SHP77 treated with DMSO at 0.1 percent for 48 hours (cell line): ENCODE results near the gene PDCD1.

Experiments used
- DNase-seq: peaks from one replicate; lab custom pipeline; 2025; lab: John Stamatoyannopoulos, UW

The PDCD1 gene

DNA sequence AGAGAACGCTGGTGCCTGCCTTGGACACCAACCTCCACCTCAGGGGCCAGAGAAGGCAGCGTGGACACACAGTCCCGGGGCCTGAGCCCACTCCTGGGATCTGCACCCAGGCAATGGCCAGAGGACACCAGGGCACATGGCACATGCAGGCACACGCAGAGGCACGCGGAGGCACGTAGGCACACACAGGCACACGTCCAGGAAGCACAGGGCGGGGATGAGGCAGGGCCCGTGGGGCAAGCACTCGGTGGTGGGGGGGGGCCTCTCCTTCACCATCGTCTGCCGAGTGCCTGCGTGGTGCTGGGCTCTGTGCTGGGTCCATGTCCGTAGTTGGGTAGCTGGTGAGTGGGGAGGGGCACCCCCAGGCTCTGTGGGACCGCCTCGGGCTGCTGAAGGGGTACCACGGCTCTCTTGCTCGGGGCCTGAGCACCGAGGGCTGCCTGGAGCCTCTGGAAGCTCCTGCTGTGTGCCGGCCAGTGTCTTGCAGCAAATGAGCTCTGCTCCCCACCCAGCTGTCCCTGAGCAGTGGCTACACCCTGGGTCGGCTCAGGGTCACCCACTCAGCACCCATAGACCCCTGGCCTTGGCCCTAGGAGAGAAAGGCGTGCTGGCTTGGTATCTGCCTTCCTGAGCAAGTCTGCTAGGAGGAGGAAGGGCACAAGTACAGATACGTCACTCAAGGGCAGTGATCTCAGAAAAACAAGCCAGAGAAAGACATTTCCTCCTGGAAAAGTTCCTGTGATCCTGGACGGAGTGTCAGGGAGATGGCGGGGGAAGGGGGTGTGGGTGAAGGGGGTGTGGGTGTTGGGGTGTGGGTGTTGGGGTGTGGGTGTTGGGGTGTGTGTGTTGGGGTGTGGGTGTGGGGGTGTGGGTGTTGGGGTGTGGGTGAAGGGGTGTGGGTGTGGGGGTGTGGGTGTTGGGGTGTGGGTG is 37.3 kb upstream of the PDCD1 start:
- DNase-seq, result no peak

DNA sequence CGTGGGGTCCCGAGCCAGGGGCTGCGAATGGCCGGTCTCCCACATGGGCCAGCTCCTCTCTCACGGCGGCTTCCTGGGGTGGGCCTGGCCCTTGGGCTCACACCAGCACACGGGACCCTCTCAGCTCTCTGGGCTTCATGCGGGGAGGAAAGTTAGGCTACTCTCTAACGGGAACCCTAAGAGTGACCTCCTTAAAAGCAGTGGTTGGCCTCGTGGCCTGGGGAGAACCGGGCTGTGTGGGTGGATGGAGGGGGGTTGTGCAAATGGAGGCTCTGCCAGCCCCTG is 36.7 kb upstream of the PDCD1 start:
- DNase-seq, result no peak

DNA sequence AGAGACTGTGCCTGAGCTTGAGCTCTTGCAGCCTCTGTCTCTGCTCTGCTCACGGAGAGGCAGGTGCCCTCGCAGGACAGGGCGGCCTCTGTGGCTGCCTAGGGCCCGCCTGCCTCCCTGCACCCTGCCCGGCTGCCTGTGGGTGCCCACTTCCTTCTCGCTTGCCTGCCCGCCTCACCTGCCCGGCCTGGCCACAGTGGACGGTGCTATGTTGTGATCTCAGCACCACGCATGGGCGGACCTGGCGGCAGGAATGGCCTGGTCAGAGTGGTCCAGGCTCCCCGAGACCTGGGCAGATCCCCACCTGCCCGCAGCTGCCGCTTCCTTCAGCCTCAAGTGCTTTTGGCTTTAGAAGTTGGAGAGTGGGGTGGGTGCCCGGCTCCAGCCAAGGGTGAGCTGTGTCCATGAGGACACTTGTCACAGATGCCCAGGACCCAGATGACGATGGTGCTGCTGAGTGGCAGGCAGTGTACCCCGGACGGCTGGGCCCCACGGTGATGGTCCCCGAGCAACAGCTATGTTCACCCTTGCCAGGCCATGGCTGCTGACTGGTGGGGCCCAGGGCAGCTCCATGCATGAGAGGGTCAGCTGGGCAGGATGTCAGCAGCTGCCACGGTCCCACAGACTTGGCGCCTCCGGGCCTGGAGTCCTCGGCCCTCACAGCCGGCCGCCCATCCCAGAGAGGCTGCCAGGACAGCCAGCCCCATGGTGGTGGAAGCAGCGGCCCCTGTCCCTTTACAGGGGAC is 36.2 kb upstream of the PDCD1 start:
- DNase-seq, result no peak

GRCh38 chr2:241894056-241894641 is 35.5 kb upstream of the PDCD1 start:
- DNase-seq, result no peak

DNA sequence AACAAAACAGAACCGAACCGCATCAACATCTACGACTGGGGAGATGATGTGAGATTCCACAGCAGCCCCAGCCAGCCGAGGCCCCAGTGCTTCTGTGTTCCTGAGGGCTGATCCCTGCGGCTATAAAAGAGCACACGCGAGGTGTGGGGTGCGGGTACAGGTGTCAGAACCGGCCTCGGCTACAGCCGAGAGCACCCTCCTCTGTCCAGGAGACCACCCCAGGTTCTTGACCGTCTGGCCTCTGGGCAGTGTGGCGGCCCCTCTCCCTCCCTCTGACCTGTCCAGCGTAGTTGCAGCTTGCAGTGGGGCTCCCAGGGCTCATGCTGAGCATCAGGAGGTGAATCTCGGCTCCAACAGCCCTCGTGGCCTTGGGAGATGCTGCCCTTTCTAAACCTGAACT is 34.6 kb upstream of the PDCD1 start:
- DNase-seq, result no peak

GRCh38 chr2:241892299-241893137 is 33.8 kb upstream of the PDCD1 start:
- no peak for DNase-seq

- no peak for DNase-seq
Measured at GRCh38 chr2:241891988-241892298, 33.2 kb upstream of the PDCD1 start.

- DNase-seq, result peak; percentile 53
Measured at GRCh38 chr2:241891315-241891987, 32.8 kb upstream of the PDCD1 start.

DNA sequence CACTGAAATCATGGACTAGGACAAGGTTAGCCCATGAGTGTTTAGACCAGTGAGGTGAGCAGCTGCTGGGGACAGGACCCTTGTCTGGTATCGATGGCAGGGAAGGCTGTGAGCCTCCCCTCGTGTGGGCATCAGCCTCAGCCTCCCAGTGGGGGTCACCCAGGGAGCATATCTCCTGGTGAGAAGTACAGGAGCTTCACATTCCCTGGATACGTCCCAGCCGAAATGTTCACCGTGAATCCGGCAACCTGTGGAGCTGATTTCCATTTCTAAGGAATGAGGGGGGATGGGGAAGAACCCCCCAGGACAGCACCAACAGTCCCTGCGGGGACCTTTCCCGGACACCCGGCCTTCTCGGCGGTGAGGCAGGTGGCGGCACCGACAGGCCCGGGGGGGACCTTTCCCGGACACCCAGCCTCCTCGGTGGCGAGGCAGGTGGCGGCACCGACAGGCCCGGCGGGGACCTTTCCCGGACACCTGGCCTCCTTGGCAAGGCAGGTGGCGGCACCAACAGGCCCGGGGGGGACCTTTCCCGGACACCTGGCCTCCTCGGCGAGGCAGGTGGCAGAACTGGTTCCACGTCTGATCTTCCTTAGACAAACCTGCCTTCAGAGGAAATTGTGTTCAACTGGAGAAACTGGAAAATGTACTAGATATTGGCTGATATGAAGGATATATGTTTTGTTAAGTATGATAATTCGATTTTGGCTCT is 32.0 kb upstream of the PDCD1 start:
- peak; percentile 53 for DNase-seq

- DNase-seq, result no peak
Measured at GRCh38 chr2:241888641-241889040, 29.9 kb upstream of the PDCD1 start.

- DNase-seq, result no peak
Measured at GRCh38 chr2:241887806-241888522, 29.3 kb upstream of the PDCD1 start.

DNA sequence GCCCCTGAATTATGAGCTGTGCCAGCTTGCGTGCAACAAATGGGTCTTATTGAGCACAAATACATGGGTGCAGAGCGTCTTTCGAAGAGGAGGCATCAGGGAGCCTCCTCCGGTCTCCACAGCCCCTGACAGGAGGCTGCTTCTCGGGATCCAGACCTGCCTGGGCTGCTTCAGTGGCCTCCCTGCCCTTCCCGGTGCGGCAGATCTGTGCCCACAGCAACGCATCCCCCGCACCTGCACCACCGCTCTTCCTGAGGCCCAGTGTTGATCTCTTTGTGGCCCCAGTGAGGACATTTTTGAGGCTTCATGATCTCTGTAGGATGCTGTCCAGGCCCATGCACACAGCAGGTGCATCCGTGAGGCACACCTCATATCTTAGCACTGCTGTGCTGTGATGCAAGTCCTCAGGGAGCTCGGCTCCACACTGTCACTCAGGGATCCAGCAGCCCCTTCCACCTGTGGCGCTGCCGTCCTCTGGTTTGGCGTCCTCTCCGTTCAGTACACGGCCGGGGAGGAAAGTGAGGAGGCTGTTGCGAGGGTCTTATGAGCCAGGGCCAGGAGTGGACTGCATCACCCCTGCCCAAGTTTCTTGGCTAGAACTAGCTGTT is 28.2 kb upstream of the PDCD1 start:
- no peak for DNase-seq

- DNase-seq, result no peak
Measured at GRCh38 chr2:241885946-241886643, 27.4 kb upstream of the PDCD1 start.

DNA sequence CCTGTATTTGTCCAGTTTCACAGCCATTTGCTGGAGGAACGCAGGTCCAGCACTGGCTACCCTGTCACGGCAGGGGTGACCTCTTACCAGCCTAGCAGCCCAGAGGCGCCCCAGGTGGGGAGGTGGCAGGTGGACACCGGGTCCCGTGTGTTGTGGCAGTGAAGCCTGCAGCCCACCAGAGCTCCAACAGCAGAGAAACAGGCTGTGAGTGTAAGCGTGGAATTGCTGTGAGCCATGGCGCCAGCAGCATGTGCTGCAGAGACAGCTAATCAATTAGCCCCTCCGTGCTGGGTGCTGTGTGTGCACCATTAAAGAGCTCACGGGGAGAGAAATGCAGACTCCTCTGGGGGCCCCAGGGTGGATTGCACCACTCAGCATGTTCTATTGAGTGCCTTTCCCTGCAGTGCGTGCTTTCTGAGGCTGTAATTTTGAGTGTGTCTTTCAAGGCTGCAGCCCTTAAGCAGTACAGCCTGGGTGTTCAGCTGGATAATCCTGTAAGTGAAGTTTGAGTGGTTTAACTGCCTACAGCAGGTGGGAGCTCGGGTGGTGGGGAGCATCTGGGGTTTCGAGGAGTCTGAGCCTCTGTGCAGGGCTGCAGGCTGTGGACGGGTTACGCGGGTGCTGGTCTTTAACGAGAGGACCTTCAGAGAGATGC is 26.7 kb upstream of the PDCD1 start:
- DNase-seq, result no peak

DNA sequence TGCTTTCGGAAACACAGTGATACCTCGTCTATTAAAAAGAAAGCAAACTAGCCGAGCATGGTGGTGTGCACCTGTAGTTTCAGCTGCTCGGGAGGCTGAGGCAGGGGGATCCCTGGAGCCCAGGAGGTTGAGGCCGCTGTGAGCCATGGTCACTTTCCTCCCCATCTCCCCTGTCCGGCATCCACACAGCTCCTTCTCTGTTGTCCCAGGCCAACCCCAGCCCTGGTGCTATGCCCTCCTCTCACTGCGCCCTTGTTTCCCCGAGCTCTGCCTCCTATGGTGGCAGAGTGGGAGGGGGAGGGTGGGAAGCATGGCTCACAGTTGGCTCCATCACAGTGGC is 26.2 kb upstream of the PDCD1 start:
- DNase-seq, result no peak

- peak; percentile 60 for DNase-seq
Measured at GRCh38 chr2:241882091-241882625, 23.5 kb upstream of the PDCD1 start.

DNA sequence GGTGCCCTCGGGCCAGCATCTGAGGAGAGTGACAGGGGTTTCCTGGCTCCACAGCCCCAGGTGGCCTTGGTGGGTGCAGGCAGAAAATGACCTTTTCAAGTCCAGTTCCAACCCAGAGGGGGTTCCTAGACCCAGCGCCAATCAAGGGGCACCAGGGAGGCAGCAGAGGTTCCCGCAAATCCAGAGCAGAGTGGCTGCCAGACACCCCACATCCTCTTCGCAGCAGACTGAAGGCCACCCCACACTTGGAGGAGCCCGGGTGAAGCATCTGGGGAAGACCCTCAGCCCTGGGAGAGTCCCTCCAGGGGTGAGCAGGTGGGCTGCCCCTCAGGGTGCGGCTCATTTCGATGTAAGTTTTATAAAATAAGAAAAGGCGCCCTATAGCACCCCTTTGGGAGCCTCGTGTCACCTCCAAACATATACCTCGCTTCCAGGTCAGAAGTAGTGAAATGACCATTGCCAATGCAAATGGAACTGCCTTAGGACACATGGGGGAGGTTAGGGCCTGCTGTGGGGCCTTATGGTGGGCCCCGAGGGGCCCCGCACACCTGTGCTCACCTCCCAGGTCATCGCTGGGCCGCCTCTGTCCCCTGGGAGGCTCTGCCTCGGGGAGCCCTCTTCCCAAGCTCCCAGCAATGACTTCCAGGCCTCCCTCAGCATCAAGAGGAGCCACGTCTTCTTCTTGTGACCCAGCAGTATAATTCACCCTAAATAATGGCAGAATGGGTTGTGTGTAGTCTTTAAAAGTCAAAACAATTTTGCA is 21.8 kb upstream of the PDCD1 start:
- DNase-seq, result no peak

GRCh38 chr2:241879326-241879725 is 20.6 kb upstream of the PDCD1 start:
- DNase-seq, result no peak
